A549 (cell line): ENCODE results near the gene PLBD2. TPM values are rescaled to one million over a fixed set of nuclear protein-coding genes. Genes with fewer than 3 reads are reported as not detected.

Source experiments
- ATAC-seq, 2 experiments: fragments of 200-7000 bp in 1 of 2; fragments of >200 bp in 1 of 2; cut with Nextera tagmentation in 1 of 2; cut with Tn5 transposase in 1 of 2; 3 replicates each; pipeline versions ENCODE4 v1.8.0 to v1.9.1; 2018 to 2020; ENCODE audit warnings: mild to moderate bottlenecking in 1 of 2, moderate library complexity in 1 of 2
- CTCF ChIA-PET: fragments of 300-600 bp; sonication (Branson Sonifier 250); formaldehyde crosslinking; extraction: SDS; loops from one replicate; lab custom pipeline; 2021; ENCODE audit warnings: antibody characterized with exemption, inconsistent platforms; lab: Yijun Ruan, JAX
- POLR2A ChIA-PET: fragments of 350-600 bp; formaldehyde crosslinking; extraction: SDS; loops from one replicate; lab custom pipeline; 2021; ENCODE audit warnings: antibody characterized with exemption, inconsistent platforms; lab: Yijun Ruan, JAX
- DNase-seq, 2 experiments: peaks; one replicate each; pipeline versions ENCODE4 v3.0.0 to v3.0.0-alpha.2; 2011 to 2016; ENCODE audit warnings: low read depth in 1 of 2, low spot score in 1 of 2
- FAIRE-seq: peaks from 2 replicates; lab custom pipeline; 2011; peaks lifted over from hg19 to GRCh38; lab: Jason Lieb, UNC
- H3K27ac ChIP-seq, 2 experiments: fragments of >200 bp; sonication (Bioruptor Twin); formaldehyde crosslinking; 3 replicates each; pipeline ENCODE4 v1.5.1; 2016 to 2017
- H3K4me1 ChIP-seq: fragments of >200 bp; sonication (Bioruptor Twin); formaldehyde crosslinking; 3 replicates; pipeline ENCODE4 v1.6.1; 2016
- H3K4me2 ChIP-seq: fragments of >200 bp; sonication (Bioruptor Twin); formaldehyde crosslinking; 3 replicates; pipeline ENCODE4 v1.6.1; 2016
- H3K4me3 ChIP-seq: fragments of >200 bp; sonication (Bioruptor Twin); formaldehyde crosslinking; 3 replicates; pipeline ENCODE4 v1.5.1; 2016
- H3K9me3 ChIP-seq: fragments of >200 bp; sonication (Bioruptor Twin); formaldehyde crosslinking; 3 replicates; pipeline ENCODE4 v1.6.1; 2016
- CBX2 ChIP-seq: fragments of 200-600 bp; sonication (generic); IDR thresholded peaks from 2 replicates; pipeline ENCODE4 v1.6.1; 2016; ENCODE audit warnings: low read depth, mild to moderate bottlenecking, borderline replicate concordance
- CTCF ChIP-seq: fragments of >200 bp; sonication (Bioruptor Twin); formaldehyde crosslinking; IDR thresholded peaks from 3 replicates; pipeline ENCODE4 v1.5.1; 2016
- ELK1 ChIP-seq: fragments of 150-350 bp; IDR thresholded peaks from 2 replicates; pipeline ENCODE4 v1.6.1; 2014; ENCODE audit warnings: low read depth, mild to moderate bottlenecking, low read length
- HDAC2 ChIP-seq: fragments of 200-600 bp; sonication (generic); IDR thresholded peaks from 2 replicates; pipeline ENCODE4 v1.6.1; 2016
- HEYL ChIP-seq: fragments of 250-450 bp; sonication (Bioruptor Pico); IDR thresholded peaks from 2 replicates; pipeline ENCODE4 v1.8.0; 2021; ENCODE audit warnings: mild to moderate bottlenecking, moderate library complexity
- HOXA7 ChIP-seq: fragments of 250-450 bp; sonication (Bioruptor Pico); IDR thresholded peaks from 2 replicates; pipeline ENCODE4 v1.5.0; 2020; ENCODE audit warnings: mild to moderate bottlenecking, moderate library complexity
- HOXB5 ChIP-seq: fragments of 250-450 bp; sonication (Bioruptor Pico); IDR thresholded peaks from 2 replicates; pipeline ENCODE4 v1.5.0; 2020; ENCODE audit warnings: mild to moderate bottlenecking, moderate library complexity
- JUN ChIP-seq, 2 experiments: fragments of >200 bp; sonication (Bioruptor Twin); formaldehyde crosslinking; IDR thresholded peaks; 2 replicates in 1 of 2; 3 replicates in 1 of 2; pipeline ENCODE4 v1.6.1; 2016 to 2017
- JUNB ChIP-seq: fragments of >200 bp; sonication (Bioruptor Twin); formaldehyde crosslinking; IDR thresholded peaks from 2 replicates; pipeline ENCODE4 v1.6.1; 2016
- MAZ ChIP-seq: fragments of 150-350 bp; IDR thresholded peaks from 2 replicates; pipeline ENCODE4 v1.6.1; 2014; ENCODE audit warnings: antibody characterized with exemption, low read depth, low read length, borderline replicate concordance
- PBX3 ChIP-seq: IDR thresholded peaks from 2 replicates; pipeline ENCODE4 v1.6.1; 2012
- POLR2AphosphoS2 ChIP-seq: conservative IDR thresholded peaks from 2 replicates; pipeline ENCODE4 v1.6.1; 2012; ENCODE audit warnings: low read length, improper control_type of control experiment, inconsistent platforms
- RARB ChIP-seq: fragments of 250-450 bp; sonication (Bioruptor Pico); IDR thresholded peaks from 2 replicates; pipeline ENCODE4 v1.8.0; 2021; ENCODE audit warnings: mild to moderate bottlenecking, moderate library complexity
- RCOR1 ChIP-seq: fragments of 150-350 bp; IDR thresholded peaks from 2 replicates; pipeline ENCODE4 v1.6.1; 2014; ENCODE audit warnings: antibody characterized with exemption, low read length, low read depth
- RFX5 ChIP-seq: fragments of 450-650 bp; IDR thresholded peaks from 2 replicates; pipeline ENCODE4 v1.7.1; 2014; ENCODE audit warnings: antibody characterized with exemption, mild to moderate bottlenecking, moderate library complexity
- RNF2 ChIP-seq: fragments of 200-600 bp; sonication (generic); IDR thresholded peaks from 2 replicates; pipeline ENCODE4 v1.6.1; 2016; ENCODE audit warnings: low read depth, mild to moderate bottlenecking, antibody characterized with exemption, moderate library complexity, borderline replicate concordance
- TFCP2L1 ChIP-seq: fragments of 250-450 bp; sonication (Bioruptor Pico); IDR thresholded peaks from 2 replicates; pipeline ENCODE4 v1.5.0; 2021; ENCODE audit warnings: mild to moderate bottlenecking
- USF2 ChIP-seq: fragments of 450-650 bp; IDR thresholded peaks from 2 replicates; pipeline ENCODE4 v1.6.1; 2014; ENCODE audit warnings: antibody characterized with exemption
- ZFP36 ChIP-seq: fragments of 450-650 bp; IDR thresholded peaks from 2 replicates; pipeline ENCODE4 v1.6.1; 2014; ENCODE audit warnings: borderline replicate concordance; ENCODE audit not compliant: partially characterized antibody
- WGBS: methylation state at CpG from one replicate; pipeline ENCODE4 v1.1.6; 2017; ENCODE audit errors: missing lambda C conversion rate; 5-methylcytosine and 5-hydroxymethylcytosine counted together
- polyA plus RNA-seq, 4 experiments: library from polyadenylated mRNA; depleted of rRNA in 3 of 4; stranded (reverse); fragments of >200 nt; fragmentation: RNase III in 1 of 4; extraction: RNeasy Plus Mini Kit Qiagen cat#74134 plus additional on column Dnase treatment in 1 of 4; gene quantifications; 2 replicates in 3 of 4; 3 replicates in 1 of 4; pipeline ENCODE4 v1.2.3, GENCODE V29; 2011 to 2017

Gene PLBD2
- polyA plus RNA-seq, 2 of the 4 experiments (the other 2 are of a cell fraction), result 13.2 to 25.9 TPM

GRCh38 chr12:113346353-113346752 lies 12.0 kb upstream of the PLBD2 start:
- Histone ChIP-seq H3K4me2 (no peak overlapping the region), H3K4me1 (no peaks in the 10 kb centered on the region), H3K4me3 (no peak overlapping the region), H3K9me3 (no peaks in the 10 kb centered on the region), H3K27ac (no peak overlapping the region)
- 92% methylated on average over 5 of the region's 5 CpGs for WGBS
- TF ChIP-seq POLR2AphosphoS2 (no peak), CBX2 (no peak), RNF2 (no peak), RFX5 (no peak), RCOR1 (no peak), RARB (no peak), PBX3 (no peak), JUN (IDR thresholded peaks at IDR 0.05) (no peak)
- no peak for DNase-seq
- ATAC-seq, result no peak; a peak in 1 of 6 replicates
- POLR2A ChIA-PET, result no interaction called here
- CTCF ChIA-PET, result interaction anchor here (0.6 to 0.8 kb wide), 2 partner anchors 34 to 144 kb away, joined by 3 to 4 read pairs; no protein-coding TSS in a partner anchor
- FAIRE-seq, result no peak

GRCh38 chr12:113347107-113347506 lies 11.3 kb upstream of the PLBD2 start:
- Histone ChIP-seq H3K9me3 (no peaks in the 10 kb centered on the region), H3K27ac (no peak overlapping the region), H3K4me2 (no peak overlapping the region), H3K4me3 (no peak overlapping the region), H3K4me1 (no peaks in the 10 kb centered on the region)
- CTCF ChIA-PET, result interaction anchor here (0.6 kb wide), 2 partner anchors 35 to 77 kb away, joined by 3 read pairs; no protein-coding TSS in a partner anchor
- ATAC-seq (peak; percentile 52 to 65; a peak in 3 of 6 replicates), DNase-seq (no peak), FAIRE-seq (no peak)
- TF ChIP-seq HOXB5 (CRISPR knock-in tag) (no peak), ZFP36 (peak; percentile 51)
- 81% methylated on average over 3 of the region's 3 CpGs for WGBS
- POLR2A ChIA-PET, result no interaction called here

GRCh38 chr12:113347892-113348291 lies 10.5 kb upstream of the PLBD2 start:
- TF ChIP-seq HOXB5 (CRISPR knock-in tag) (no peak), CTCF (no peak), JUN (IDR thresholded peaks at IDR 0.05) (no peak), TFCP2L1 (CRISPR knock-in tag) (no peak), JUNB (no peak), RFX5 (no peak), MAZ (no peak), USF2 (no peak), HEYL (CRISPR knock-in tag) (no peak), RCOR1 (no peak), HDAC2 (no peak), RARB (no peak), HOXA7 (CRISPR knock-in tag) (no peak), CBX2 (no peak), ELK1 (no peak)
- no peaks in the 10 kb centered on the region for H3K9me3 ChIP-seq
- no peaks in the 10 kb centered on the region for H3K4me1 ChIP-seq
- FAIRE-seq (no peak), ATAC-seq (no peak), DNase-seq (no peak)
- H3K27ac ChIP-seq, result no peak overlapping the region
- ChIA-PET CTCF (interaction anchor here (0.6 to 1.4 kb wide), 2 partner anchors 26 to 76 kb away, joined by 3 read pairs; no protein-coding TSS in a partner anchor), POLR2A (no interaction called here)
- no peak overlapping the region for H3K4me2 ChIP-seq
- 48% methylated on average over 2 of the region's 2 CpGs for WGBS
- H3K4me3 ChIP-seq, result no peak overlapping the region
